GM18909 (cell line): ENCODE results near the gene IL19.

Experiments
- ATAC-seq: cut with Tn5 transposase; IDR thresholded peaks from one replicate; pipeline ENCODE4 v1.9.1; 2021; ENCODE audit warnings: mild to moderate bottlenecking; ENCODE audit not compliant: unreplicated experiment, poor library complexity

IL19 gene, protein sequence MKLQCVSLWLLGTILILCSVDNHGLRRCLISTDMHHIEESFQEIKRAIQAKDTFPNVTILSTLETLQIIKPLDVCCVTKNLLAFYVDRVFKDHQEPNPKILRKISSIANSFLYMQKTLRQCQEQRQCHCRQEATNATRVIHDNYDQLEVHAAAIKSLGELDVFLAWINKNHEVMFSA

DNA sequence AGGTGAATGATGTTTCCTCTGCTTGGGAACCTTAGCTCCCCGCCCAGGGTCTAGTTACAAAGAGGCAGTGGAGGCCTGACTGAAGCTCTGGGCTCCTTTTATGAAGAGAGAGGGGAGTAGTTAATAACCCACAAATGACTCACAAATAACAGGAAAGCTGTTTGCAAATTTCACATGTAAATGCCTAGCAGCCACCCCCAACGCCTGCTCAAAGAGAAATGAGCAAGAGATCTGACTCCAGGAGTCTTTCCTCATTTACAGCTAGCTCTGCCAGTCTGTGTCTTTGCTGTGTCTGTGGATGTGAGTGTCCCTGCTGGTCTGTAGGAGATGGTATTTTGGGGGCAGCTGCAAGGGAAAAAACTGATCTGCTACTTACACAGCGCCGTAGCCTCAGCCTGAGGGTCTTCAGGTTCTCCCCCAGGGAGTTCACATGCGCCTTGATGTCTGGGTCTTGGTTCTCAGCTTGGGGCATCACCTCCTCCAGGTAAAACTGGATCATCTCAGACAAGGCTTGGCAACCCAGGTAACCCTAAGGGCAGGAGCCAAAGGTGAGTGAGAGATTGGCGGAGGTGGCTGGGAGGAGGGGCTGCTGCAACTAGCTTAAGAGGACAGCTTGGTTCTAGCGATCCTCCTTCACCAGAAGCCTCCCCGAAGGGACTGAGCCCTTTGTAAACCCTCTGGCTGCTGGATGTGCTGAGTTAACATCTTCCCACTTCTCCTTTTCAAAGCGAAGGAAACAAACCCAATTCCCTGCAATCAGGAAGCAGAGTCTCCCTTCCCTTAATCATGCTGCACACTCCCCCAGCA lies at the start of gene IL19:
TSS of gene IL19 (plus strand) at position 243 of the 807 bp plus-strand sequence. CDS start 65,890 bp downstream, outside the sequence.
- ATAC-seq: peak; percentile 20

DNA sequence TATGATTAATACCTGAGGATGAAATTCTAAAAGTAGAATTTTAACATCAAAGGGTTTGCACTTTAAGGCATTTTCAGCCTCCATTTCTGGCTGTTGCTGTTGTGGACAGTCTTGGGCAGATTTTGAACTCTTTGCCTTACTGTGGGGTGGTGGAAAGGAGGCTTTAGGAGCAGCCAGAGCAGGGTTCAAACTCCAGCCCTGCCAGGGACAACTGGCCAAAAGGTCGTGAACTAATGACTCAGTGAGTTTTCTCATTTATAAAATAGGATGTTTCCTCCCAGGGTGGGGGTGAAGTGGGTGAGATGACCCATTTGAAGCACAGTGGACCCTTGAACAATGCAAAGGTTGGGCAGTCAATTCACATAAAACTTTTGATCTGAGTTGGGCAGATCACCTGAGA lies 49.1 kb upstream of the IL19 start:
- no peak for ATAC-seq

DNA sequence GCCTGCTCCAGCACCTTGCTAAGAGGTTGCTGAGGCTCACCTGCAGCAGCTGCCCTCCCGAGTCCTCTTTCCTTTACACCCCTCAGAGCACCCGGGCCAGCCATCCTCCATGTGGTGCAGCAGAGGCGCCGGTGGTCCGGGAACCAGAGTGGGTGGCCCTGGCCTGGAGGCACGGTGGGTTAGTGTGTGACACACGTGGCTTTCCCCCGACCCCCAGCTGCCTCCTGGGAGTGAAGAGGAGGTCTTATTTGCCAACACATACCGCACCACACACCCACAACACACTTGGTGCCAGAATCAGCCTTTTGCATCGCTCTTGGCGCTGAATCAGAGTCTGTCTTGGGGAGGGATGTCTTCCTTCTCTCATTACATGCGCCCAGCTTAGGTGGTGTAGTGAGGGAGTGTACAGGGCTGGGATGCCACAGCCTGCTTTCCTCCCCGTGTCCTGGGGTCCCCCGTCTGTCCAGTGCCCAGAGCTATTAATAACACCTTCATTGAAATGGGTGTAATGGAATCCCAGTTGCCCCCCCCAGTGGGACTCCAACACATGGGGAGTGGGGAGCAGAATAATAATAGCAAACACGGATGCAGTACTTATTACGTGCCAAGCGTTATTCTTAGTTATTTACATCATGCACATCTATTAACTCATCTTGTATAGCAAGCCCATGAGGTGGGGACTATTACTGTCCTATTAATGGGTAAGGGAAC lies 47.7 kb upstream of the IL19 start:
- no peak for ATAC-seq

DNA sequence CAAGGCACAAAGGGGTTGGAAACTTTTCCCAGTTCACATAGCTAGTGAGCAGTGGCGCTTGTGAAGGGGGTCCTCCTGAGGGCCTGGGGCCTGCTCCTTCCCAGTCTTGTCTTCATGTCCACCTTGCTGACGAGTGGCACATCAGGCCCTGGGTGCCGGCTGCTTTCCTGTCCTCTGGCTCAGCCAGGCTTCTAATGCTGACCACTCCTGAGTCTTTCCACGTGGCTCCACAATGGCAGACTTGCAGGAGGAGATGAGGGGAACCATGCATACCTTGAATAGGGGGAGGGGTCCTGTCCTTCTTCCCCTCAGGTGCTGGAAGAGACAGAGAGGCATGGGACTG lies 47.1 kb upstream of the IL19 start:
- no peak for ATAC-seq

DNA sequence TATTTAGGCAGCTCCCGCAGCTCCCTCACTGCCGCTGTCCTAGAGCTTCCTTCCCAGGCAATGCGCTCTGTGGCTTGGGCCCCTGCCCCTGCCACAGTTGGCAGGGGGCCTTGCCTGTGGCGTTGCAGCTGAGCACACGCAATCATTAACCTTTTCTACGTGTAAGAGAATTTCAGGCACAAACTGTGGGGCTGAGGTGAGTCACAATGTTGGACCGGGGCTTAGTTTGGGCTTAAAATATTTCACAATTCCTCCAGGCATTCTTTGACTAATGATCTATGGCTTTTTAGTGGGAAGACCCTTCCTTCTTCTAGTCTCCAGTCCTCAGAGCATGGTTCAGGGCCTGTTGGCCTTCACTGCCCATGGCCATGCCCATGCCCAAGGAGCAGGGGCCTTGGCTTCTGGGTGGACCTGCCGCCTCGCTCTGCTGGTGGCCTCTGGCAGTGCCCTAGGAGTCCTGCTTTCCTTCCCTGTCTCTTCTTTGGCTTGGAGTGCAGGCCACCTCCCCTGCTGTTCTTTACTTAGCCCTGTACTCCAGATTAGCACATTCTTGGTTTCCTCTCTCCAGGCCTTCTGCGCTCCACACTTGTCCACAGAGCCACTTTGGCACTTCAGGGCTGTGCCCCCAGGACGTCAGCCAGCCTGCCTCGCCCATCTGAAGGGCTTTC lies 46.6 kb upstream of the IL19 start:
- no peak for ATAC-seq

DNA sequence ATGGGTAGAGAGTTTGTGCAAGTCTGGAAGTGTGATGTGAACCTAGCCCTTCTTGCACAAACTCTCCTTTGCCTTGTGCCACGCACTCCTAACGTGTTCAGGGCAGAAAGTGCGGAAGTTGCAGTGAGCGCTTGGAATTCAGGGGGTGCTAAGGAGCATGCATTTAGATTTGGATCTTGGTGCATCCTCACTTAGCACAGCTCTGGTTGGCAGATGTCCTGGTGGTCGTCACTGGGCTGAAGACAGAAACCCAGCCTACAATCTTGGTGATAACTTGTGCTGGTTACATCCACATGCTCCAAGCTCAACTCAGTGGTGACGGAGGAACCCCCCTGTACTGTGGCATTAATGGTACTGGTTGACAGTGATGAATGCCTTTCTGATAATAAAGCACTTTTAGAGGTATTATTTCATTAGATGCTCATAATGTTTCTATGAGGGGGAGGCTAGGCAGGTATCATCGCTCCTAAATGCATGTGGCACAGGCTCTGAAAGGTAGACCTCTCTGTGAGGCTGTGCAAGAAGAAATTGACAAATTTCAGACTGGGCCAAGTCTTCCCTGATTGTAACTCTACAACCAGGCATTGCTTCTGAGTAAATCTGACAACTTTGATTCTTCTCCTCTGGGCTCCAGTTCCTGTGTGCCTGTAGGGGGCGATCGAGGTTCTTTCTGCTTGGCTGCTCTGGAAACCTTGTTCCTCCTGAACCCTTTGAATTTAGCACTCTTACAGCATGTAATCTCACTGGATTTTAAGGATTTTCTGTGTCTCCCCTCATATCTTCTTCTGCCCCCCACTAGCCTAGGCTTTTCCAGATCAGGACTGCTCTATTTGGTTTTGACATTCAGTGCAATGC lies 45.2 kb upstream of the IL19 start:
- ATAC-seq: no peak

DNA sequence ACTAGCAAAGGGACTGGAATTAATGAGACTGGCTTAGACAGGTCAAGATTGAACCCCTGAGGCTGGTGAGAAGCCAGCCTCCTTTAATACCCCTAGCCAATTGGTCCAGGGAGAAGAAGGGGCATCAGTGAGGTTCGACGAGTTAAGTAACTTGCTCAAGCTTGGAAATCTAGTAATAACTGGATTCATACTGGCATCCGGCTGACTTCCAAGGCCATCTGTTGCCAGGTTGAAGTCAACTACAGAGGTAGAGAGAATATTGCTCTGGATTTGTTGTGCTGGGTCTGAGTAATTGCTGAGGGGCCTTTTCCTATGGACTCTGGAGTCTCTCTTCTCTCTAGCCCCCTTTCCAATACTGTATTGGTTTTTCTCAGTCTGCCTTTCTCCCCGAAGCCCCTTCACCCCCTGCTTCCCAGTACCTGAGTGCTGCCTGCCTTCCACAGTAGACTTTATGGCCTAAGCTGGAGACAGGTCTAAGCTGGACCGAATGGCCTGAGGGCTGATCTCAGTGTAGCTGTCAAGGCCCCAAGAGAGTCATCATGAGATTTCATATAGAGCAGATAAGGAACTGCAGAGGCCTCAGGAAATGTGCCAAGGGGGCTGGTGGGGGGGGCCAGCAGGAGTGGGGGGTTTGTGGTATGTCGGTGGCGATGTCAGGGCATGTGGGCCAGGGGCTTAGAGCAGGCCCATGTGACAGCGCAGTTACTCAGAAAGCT lies 42.4 kb upstream of the IL19 start:
- no peak for ATAC-seq

DNA sequence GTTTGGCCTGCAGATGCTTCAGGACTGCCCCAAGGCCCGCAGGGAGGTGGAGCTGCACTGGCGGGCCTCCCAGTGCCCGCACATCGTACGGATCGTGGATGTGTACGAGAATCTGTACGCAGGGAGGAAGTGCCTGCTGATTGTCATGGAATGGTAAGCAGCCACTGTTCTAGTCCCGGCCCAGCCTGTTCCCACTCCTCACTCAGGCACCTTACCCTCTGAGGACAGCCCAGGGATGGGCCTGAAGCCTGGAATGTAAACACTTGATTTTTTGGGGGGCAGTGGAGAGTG lies 41.9 kb upstream of the IL19 start:
- no peak for ATAC-seq

DNA sequence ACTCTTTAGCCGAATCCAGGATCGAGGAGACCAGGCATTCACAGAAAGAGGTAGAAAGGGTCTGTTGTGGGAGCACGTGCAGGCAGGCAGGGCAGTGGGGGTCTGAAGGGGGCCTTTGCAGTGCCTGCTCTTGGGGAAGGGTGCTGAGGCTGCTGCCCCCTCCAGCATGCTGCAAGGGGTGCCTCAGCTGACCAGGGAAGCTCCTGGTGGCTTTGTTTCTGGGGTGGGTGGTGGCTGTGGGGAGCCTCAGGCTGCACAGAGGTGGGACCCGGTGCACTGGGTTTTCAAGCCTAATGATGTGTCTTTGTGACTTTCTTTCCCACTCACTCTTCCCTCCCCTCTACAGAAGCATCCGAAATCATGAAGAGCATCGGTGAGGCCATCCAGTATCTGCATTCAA lies 41.5 kb upstream of the IL19 start:
- ATAC-seq: no peak

DNA sequence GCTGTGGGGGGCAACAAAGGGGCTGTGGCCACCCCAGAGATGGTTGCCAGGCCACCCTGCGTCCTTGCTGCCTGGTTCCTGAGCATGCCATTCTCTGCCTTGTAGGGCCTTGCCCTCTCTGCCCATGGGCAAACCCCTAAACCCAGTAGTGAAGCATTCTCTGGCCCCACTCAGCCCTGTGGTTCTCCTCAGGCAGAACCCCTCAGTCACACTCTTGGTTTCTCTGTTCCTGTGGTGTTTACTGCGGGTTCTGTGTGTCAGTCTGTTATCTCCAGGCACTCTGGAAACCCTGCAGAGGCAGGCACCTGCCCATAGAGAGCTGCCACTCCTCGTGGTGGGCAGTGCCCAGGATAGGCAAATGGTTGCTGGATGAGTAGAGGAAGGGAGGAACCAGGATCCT lies 41.1 kb upstream of the IL19 start:
- ATAC-seq: no peak

DNA sequence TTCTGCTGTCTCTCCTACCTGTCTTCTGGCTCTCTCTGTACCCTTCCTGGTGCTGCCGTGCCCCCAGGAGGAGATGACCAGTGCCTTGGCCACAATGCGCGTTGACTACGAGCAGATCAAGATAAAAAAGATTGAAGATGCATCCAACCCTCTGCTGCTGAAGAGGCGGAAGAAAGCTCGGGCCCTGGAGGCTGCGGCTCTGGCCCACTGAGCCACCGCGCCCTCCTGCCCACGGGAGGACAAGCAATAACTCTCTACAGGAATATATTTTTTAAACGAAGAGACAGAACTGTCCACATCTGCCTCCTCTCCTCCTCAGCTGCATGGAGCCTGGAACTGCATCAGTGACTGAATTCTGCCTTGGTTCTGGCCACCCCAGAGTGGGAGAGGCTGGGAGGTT lies 38.1 kb upstream of the IL19 start:
- ATAC-seq: no peak

DNA sequence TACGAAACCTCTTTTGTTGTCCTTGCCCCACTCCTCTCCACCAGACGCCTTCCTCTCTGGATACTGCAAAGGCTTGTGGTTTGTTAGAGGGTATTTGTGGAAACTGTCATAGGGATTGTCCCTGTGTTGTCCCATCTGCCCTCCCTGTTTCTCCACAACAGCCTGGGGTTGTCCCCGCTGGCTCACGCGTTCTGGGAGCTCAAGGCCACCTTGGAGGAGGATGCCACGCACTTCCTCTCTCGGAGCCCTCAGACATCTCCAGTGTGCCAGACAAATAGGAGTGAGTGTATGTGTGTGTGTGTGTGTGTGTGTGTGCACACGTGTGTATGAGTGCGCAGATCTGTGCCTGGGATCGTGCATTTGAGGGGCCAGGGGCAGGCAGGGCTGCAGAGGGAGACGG lies 37.6 kb upstream of the IL19 start:
- ATAC-seq: no peak

DNA sequence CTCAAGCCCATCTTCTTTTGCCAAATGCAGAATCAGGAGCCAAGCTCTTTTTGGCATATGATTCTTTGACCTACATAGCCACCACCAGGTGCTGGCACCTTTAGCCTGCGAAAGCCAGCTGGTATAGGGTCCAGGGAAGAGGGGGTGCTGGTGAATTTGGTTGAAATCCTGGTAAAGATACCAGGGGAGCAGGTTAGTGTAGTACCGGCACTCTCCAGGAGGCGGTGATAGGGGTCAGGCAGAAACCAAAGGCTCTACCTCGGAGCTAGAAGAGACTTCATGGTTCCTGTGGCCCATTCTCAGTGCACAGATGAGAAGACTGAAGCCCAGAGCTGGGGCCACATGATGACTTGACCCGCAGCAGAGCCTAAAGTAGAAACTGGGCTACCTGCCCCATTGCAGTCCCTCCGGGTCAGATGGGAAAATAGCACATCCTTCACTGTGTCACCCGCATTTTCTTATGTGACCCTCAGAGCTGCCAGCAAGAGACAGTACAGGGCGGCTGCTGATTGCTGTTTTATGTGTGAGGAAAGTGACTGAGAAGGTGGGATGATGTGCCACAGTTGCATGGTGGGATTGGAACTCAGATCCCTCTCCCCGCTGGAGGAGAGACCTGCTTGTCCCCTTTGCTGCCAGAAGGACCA lies 36.0 kb upstream of the IL19 start:
- ATAC-seq: no peak

DNA sequence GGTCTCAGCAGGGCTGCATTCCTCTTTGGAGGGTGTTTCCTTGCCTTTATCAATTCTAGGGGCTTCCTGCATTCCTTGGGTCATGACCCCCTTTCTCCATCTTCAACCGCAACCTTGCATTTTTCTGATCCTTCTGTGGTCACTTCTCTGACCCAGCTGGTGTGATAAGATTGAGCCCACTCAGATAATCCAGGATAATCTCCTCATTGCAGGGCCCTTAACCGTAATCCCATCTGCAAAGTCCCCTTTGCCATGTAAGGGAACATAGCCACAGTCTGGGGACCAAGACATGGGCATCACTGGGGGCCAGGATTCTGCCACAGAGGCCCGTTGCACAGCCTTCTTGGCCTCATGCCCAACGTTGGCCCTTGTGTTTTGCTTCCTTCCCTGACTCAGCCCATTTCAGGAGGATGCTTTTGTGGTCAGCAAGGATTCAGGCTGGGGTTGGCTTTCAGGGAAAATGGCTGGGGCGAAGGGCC lies 35.0 kb upstream of the IL19 start:
- no peak for ATAC-seq

DNA sequence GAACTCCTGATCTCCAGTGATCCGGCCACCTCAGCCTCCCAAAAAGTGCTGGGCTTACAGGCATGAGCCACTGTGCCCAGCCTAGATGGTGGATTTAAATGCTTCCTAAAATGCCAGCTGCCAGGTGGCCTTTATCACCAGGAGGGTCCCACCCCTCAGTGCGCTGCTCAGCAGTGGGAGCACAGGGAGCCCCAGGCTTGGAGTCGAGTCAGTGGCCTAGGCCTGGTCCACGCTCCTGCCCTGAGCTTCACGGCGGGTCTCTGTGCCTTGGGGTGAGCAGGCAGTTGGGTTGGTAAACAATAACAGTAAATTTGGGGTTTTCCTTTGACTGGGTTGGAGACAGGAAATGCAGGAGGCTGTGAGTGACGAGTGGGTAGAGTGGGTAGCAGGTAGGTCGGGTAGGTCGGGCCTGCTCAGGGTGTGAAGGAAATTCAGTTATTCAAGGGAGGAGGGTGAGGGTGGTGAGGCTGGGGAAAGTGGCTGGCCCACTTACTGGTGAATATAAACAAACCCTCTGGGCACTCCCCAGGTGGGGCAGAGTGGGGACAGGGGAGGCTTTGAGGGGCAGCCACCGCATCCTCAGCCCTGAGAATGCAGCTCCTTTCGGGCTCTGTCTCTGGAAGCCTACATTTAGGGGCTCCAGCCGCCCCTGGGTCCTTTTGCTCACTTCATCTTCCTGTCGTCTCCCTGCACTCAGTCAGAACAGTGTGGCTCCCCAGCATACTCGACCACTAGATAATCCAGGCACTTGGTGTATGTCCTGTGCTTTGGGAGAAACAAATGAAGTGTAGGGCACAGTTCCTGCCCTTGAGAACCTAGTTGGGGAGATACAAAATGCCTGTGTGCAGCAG lies 33.5 kb upstream of the IL19 start:
- ATAC-seq: no peak

DNA sequence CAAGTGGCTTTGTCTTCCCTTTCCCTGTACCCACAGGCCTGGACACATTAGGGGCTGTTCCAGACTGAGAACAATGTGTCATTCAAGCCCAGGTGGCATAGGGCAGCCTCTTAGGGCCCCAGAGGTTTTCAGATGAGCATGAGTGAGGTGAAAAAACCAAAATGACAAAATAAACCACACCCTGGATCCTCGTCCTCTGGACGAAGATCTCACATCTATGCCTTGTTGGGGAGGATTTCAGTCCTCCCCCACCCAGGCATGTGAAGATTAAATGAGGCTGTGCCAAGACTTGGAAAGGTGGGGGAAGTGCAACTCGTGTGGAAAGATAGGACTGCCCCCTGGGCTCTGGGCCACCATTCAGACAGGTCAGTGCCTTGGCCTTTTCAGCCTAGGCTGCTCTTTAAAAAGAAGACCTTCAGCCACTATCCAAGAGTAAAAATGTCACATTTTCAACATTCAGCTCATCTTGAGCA lies 32.8 kb upstream of the IL19 start:
- ATAC-seq: no peak

DNA sequence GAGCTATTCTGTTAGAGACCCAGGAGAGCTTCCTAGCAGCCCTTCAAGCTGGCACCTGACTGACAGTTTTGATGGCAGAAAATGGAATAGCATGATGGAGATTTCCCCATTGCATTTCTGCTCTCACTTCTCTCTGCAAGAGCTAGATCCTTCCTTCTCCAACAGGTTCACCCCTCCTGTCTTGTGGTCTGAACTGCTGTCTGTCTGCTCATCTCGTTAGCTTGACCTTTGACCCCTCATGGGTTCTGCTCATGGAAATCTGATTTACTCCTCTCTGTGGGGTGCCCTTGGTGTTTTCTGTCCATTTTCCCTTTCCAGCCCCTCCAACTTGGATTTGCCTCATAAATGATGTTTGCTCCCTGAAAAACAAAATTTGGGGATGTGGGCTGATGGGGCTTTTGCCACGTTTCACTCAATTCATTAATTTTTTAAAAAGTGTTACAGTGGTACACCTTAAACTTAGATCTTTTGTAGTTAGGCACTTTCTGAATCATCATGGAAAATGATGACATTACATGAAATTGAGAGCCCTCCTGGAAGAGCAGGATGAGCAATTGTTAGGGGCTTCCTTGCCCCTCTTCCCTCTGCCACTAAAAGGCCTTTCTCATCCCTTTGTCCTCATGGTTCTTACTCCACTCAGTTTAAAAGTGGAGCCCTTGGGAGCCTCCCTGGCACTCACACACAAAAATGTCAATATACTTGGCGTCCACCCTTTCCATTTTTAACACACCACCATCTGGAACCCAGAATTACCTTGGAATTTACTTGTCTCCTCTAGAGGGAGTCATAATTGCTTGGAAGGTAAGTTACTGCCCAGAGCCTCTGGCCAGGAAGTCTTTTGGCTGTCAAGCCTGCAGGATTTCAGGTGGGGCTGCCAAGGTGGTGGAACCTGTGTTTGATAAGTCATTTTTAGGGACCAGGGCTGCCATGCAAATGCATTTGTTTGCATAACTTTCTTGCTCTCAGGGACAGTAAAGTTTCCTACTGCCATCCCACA lies 31.9 kb upstream of the IL19 start:
- peak; percentile 5 for ATAC-seq
